Measurements from ENCODE around the gene VGLL4.

DNA sequence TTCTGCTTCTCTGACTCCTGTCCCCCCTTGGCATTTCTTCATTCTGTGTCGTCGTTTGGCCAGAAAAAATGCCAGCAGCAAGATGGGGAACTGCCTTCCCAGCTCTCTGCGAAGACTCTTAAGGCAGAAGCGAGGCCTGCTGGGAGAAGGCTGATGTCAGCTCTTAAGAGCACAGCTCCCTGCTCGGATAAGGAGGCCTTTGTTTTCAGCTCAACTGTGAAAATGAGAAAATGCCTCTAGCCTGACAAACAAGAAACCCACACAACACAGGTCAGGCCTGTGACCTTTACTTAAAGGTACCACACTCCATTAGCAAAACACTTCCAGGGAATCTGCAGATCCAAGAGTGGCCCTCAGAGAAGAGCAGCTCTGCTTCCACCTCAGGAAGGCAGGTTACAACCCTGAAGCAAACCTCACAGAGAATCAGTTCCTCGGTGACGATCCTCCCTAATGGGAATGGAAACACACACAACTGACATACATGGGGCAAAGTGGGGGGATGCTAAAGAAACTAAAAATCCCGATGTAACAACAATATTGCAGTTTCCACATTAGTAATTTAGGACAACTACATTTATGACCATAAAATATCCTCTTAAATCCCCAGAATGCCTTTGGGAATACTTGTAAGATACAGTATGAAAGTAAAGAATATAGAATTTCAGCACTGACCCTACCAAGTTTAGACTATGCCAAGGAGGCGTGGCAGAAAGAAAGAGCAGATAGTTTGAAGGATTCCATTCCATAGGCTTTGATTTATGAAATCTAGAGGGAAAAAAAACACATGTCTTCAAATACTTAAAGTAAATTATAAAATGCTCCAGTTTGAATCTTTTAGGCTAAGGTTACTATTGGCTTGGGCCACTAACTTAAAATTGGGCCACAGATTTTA lies 52.1 kb downstream of the VGLL4 start:
- TF ChIP-seq POLR2A (IDR thresholded peaks at IDR 0.05) (no peak), POLR2AphosphoS5 (IDR thresholded peaks at IDR 0.05) (no peak)

Data from prostate gland (tissue), 1 donor.